Stimulated activated CD4-positive, alpha-beta T cell treated with anti-CD3 and anti-CD28 coated beads, Interleukin-12 subunit alpha, Interleukin-12 subunit beta, amount 100 ng/mL, for 24 hours (primary cell): ENCODE data around the gene INSYN2B.

ENCODE experiments used
- DNase-seq, 2 experiments: peaks; one replicate each; pipeline ENCODE4 v3.0.0-alpha.2; 2020; ENCODE audit warnings: low read depth in 2 of 2

The INSYN2B gene

DNA sequence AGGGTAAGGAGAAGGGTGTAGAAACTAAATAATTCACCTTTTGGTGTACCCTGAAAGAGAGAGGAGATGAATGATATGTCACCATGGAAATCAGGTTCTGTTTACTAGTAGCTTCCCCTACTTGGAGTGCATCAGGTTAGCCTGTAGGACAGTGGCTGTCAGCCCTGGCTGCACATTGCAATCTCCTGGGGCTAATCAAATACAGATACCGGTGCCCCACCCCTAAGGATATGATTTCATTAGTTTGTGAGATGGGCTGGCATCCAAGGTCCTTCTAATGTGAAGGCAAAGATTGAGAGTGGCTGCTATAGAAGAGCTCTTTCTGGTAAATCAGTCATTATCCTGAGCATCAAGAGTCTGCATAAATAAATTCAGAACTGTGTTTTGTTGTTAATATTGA is 47.2 kb downstream of the INSYN2B start:
- no peak for DNase-seq

DNA sequence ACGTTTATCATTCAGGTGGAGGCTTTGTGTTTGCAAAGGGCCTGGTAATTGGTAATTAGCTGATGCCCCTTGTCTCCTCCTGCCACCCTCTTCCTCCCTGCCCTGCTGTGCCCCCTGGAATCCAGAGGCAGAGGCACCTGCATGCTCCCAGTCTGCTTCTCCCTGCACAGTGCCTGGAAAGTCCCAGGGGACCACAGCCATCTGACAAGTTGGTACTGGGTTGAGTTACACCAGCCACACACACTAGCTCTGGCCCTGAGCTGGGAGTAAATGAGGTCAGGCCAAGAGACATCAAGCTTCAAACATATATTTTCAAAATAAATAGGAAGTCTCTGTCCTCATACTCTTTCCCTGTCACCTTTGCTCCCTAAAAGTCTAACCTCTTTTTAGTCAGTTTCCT is 56.3 kb downstream of the INSYN2B start:
- no peak for DNase-seq

DNA sequence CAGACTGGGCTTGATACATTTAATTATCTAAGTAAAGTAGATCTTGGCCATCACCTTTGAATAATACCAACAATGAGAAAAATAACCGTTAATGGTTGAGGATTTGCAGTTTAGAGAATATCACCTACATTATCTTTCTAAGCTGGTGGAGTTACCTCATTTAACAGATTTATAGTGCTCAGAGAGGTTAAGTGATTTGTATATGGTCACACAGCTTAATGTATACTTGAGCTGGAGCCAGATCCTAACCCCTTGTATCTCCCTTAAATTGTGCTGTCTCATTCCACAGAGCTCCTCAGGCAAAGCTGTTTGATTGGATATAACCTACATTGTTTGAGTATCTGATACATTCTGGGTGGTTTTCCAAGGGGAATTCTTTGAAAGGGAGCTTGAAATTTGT is 57.8 kb downstream of the INSYN2B start:
- DNase-seq = no peak

DNA sequence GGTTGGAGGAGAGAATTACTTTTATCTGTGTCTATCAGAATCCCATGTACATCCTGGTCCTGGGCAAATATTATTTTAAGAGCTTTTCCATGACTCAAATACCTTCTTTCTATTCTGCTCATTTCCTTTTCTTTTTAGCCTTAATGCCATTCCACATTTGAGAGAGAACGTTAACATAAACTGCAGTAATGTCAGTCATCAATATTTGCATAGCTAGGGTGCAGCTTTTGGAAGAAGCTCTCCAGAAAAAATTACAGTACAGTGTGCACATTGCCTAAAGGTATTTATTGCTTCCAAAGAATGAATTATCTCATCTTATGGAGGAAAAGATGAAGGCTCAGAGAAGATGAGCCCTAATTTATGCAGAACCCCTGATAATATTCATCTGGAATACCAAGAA is 58.3 kb downstream of the INSYN2B start:
- no peak for DNase-seq

DNA sequence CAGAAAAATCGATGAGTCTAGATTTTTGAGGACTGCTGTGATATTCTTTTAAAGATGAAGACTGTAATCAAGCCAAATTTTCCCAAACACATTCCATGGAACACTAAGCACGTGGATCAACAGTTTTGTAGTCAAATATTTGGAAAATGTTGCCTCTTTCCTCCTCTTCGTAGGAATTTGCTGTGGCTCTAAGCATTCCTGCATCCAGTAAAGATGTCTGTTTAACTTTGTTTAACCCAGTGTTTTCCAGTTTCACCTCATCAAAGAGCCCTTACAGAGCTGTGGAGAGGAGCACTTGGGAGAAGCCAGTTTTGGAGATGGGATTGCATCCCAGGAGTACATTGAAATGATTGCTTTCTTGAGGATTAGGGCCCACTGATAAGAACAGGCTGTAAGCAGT is 58.9 kb downstream of the INSYN2B start:
- no peak for DNase-seq

DNA sequence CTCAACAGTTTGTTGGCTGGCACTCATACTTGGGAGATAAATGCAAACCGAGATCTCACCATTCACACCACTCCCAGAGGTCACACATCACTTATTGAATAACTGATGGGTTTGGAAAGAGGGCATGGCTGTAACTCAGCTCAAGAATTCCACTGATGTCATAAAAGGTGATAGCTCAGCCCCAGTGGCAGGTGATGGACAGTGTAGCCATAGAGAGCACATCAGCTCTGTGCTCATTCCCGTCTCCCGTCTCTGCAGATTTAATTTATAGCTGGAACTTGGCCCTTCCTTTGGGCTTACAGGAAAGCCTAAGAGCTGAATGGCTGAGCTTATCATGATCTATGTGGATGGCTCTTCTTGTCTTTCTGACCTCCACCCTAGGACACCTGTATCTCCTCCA is 59.8 kb downstream of the INSYN2B start:
- DNase-seq = no peak

DNA sequence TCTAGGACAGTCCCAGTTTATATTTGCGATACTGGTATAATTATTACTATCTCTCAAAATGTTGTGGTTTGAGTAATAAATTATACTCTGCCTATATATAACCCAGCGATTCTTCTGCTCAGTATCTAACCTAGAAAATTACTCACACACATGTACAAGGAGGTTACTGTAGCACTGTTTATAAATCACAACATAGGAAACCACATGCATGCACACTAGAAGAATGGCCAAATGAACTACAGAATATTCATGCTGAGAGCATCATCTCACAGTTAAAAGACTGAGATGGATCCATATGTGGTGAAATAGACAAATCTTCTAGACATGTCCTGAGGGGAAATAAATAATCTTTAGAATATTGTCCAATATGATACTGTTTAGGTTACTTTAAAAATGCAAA is 62.1 kb downstream of the INSYN2B start:
- DNase-seq = no peak

DNA sequence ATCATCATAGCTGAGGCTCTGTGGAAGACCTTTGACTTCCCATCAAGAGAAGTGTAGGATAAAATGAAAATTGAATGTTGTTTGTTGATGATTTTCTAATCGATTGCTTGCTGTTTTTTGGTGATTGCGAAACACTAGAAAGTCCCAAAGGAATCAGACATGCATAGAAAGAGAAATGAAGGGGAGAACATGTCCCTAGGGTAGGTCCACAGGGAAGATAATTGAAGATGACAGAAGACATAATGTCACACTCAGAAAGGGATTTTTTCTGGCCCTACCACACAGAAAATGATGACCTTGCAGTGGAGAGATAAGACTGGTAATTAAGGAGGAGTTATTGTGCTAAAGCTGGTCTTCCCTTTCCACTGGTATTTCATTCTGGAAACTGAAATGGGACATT is 62.8 kb downstream of the INSYN2B start:
- DNase-seq = no peak

DNA sequence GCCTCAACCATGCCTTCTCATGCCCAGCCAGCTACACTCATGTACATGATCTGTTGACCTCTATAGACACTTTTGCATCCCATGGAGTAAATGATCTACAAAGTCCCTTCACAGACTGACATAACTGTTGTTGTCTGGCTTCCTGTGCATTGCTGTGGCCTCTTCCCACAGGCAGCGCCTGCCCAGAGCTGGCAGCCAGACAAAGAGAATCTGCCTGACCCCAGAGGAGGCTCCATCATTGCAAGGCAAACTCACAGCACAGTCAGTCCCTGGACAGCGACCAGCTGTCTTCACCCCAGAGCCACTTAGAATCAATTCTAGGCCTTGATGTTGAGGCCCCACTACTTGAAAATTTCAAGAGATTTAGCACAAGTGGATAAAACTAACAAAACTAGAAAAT is 65.5 kb downstream of the INSYN2B start:
- no peak for DNase-seq

DNA sequence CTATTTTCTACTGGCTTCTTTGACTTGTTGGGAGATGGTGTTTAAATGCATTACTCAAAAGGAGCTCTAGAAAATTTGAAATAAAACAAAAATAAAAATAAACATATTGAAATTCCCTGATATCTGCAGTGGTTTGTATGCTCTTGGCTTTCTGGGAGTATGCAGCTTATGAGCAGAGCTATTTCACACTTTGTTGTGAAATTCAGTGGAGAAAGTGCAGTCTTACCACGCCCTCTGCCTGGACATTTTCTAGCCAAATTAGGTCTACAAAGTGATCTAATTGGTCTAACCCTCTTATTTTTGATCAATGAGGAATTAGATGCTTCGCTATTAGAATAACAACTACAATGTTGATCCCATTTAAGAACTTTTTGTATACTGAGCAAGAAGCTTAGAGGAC is 66.8 kb downstream of the INSYN2B start:
- no peak for DNase-seq

DNA sequence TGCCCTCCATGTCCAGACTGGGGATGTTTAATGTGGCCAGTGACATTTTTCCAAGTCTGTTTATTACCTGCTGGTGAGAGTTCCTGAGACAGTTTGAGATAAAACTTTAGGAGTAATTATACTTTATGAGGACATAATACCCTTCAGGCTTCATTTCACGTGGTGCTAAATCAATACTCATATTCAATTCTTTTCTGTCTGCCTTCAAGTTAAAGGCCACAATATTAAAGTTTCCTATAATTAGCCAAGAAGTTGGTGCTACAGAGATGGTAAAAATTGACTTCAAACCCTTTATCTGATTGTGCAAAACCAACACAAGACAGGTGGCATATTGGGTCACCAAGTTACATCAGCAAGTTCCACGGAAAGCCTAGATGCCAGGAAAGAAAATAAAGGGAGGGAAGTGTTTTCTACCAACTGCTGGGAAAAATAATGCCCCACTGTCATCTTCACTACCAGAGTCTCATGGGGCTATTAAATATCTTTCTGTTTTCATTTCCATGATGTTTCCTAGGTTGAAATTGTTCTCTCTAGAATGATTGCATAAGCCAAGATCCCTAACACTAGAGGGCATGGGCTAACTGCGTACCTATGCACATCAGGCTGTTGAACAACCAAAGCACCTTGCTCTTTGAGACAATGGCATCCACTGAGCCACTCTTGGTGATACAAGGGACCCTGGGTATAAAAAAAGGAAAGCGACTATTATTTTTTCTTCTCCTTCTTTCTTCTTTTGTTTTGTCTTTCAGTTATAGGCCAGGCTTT is 68.7 kb downstream of the INSYN2B start:
- DNase-seq = no peak

DNA sequence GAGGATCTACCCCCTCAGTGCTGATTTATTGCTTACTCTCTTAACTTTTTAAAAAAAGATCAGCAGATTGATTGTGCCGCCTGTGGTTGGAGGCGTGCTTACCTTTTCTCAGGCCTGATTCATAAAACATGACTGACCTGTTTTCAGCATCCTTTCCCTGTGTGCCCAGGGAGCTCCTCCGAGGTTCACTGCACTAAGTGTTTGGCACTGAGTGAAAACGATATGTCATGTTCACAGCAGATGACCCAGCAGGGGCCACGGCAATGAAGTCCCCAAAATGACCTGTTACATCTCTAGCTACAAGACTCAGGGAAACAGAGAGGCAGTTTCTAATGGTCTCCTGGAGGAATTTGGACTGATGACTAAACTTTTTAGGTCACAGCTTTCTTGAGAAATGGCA is 69.9 kb downstream of the INSYN2B start:
- DNase-seq = no peak

DNA sequence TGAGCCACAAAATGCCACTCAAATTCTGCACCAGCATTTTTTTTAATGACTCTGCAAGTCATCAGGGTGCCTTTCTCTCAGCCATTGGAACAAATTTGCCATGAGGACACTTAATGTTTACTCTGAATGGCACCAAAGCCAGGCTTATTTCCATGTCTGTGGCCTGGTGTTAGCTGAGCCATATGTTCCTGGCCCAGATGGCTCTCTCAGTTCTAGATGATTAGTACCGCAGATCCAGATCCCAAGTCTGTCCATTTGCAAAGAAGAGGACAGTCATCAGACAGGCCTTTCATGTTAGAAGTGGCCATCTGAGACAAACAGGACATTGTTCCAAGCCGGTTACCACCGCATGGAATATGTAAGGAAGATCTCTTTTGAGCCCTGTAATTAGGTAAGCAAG is 70.3 kb downstream of the INSYN2B start:
- DNase-seq = no peak

DNA sequence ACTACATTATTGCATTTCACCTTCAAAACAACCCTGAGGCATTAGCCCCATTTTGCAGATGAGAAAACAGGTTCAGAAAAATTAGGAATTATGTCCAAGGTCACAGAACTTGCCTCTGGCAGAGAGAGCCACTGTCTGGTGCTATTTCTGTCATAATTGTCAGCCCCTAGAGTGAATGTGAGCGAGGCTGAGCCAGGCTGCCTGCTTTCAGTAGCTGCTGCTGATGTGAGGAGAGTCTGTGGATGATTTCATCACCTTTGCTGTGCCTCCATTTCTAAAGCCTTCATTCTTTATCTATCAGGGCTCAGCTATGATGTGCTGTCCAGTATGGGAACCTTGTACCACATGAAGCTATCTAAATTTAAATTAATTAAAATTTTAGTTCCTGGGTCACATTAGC is 71.4 kb downstream of the INSYN2B start:
- DNase-seq = no peak

DNA sequence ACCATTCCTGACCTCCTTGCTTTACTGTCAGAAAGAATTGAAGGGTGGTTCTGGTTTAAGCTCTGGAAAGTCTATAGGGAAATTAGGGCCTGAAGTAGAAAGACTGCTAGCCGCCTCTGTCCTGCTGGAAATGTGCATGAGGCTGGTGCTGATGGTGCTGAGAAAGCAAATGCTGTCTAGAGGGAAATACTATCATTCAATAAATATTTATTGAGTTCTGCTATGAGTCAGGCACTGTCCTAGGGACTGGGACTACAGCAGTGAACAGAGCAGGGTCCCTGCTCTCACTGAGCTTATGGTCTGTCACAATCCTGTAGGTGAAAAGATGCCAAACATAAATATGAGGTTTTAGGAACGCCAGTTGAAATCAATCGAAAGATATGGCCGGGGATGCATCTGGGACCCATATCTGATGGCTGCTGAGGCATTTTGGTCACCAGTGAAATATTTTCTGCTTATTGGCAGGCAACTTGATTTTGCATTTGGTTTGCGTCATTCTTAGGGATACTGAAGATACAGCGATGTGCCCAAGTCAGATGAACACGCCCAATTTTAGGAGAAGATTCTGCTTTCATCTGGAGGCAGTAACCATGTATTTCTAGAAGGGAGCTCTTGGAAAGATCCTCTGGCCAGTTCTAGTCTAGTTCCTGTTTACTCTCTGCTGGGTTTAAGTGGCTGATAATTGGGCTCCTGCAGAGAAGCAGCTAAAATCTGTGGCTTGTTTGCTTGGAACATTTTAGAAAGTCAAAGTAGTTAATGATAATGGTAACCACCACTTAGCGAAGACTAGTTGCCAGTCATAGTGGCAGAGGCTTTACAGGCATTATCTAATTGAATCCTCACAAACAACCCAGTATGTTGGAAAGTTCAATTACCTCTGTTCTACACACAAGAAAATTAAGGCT is 73.3 kb downstream of the INSYN2B start:
- DNase-seq = no peak

DNA sequence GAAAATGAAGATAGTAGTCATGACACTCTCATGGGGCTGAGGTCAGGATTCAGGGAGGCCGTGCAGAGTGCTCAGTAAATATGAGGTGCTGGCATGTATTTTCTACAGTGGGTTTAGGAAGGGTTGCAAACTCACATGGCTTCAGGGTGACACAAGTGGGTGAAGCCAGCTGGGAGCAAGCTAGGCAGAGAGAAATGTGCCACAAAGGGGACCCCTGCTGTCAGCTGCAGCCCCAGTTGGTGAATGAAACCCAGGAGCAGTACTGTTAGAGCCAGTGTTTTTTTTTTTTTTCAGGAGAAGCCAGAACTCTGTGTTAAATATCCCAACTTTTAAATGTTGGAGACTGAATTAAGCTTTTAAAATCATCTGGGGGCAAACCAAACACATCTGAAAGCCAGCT is 75.3 kb downstream of the INSYN2B start:
- no peak for DNase-seq

DNA sequence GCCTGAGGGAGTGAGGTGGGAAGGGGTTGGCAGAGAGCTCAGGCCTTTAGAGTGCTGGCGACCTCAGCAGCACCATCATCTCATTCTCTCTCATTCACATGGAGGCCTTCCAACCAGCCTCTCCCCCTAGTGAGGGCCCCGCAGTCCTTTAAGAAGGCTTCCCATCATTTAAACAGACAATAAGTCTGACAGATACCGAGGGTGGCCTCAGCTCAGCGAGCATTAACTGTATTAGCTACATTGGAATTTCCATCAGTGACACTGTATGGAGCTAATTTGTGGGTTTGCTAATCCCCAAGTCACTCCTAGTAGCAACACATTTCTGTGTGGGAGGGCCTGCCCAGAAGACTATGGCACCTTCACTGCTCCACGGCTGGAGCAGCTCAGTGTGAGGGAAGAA is 75.8 kb downstream of the INSYN2B start:
- no peak for DNase-seq

DNA sequence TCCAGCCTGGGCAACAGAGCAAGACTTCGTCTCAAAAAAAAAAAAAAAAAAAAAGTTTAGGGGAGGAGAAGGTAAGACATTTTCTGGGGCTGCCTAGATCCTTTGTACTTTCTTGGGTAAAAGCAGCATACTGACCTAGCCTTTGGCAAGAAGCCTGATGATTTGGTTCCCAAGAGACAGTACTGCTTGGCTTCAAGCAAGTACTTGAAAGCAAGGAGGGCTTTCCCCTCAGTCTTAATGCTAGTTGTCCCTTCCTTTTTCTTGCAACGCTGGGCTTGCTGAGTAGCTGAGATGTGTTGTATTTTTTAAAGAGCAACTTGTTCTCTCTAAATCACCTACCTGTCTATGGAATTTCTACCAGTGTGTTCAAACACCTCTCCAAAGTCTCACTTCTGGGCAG is 76.2 kb downstream of the INSYN2B start:
- no peak for DNase-seq

DNA sequence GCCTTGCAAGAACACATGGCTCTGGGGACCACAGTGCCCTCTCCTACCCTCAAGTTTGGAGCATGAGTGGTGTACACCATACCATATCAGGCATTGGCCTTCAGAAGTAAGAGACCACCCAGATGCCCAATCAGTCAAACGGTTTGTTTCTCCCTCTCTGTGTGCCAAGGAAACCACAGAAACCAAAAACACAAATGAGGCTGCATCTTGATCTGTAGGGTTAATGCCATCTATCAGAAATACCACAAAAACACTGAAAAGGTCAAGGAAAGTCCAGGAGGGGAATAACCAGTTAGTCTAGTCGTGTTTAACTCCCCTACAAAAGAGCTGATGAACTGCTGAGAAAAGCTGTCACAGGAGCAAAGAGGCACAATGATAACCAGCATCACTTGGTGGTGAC is 78.4 kb downstream of the INSYN2B start:
- DNase-seq = no peak

DNA sequence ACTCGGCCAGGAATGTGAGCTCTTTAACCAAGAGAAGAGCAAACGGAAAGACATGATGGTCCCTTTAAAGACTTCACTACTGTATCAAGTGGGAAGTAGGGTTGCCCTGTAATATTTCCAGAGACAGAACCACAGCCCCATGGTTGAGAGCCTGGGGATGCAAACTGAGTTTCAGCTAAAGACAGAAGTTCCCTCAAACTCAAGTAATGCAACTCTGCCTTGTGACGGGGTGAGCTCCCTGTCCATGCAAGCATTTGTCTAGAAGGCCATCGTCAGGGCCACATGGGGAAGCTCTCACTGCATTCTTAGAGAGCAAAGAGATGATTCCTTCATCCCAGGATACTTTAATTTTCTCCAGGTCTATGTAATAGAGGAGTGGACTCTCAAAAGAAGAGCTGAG is 82.8 kb downstream of the INSYN2B start:
- DNase-seq = no peak

DNA sequence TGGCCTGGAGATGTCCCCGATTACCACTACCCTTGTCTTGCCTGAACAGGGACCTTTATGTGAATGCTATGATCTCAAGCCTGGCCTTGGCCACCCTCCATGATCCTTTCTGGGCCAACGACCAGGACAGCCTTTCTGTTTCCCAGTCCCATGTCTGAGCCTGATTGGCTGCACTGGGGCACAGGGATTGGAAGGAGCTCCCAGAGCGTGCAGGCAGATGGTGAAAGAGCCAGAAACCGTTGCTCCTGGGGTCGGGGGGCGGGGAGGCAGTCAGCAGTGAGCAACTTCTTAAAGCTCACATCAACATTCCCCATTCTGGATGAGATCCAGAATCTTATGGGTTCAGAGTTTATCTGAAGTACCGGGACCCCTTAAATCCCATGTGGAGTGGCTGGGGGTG is 84.4 kb downstream of the INSYN2B start:
- no peak for DNase-seq

DNA sequence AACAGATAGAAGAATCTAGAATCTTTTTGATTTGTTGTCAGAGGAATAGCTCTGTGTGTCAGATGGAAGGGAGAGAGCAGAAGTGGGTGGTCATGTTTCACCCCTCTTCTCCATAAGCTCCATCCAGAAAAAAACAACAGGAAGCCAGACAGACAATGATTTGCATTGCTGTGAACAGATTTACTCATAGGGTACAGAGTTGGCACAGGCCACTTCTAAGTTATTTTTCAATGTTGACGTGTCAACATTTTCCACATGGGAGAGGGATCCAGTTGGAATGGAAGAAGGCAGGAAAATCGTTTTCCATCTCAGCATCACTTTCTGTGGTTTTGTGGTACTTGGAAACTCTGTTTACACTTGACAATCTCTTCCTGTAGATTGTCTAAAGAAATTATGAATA is 86.7 kb downstream of the INSYN2B start:
- DNase-seq = no peak

DNA sequence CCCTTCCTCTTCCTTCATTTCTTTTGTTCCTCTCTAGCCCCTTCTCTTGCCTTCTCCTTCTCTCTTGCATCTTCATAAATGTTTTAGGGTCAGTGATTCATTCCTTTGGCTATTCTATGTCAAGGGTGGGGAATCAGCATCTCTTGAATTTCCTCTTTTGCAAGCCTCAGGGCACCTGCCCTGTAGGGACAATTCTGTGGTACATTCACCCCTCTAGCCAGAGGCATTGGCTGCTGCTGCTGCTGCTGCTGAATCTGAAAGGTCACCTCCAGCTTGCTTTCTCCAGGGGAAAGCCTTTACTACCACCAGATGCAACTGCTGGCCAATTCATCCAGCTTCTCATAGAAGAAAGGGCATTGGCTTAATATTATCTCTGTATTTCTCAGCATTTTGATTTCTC is 87.3 kb downstream of the INSYN2B start:
- DNase-seq = no peak
